Stimulated activated CD4-positive, alpha-beta T cell treated with anti-CD3 and anti-CD28 coated beads, Interleukin-1b, Interleukin-23, amount 100 ng/mL, for 1 hour (primary cell): ENCODE data around the gene EXOC3L2.

ENCODE experiments used
- DNase-seq, 2 donors: peaks; one replicate each; pipeline ENCODE4 v3.0.0-alpha.2; 2020; ENCODE audit warnings: low read depth in 2 of 2

The EXOC3L2 gene

GRCh38 chr19:45218911-45219743 lies 26.1 kb downstream of the EXOC3L2 start:
- no peak for DNase-seq

GRCh38 chr19:45218426-45218825 lies 26.8 kb downstream of the EXOC3L2 start:
- no peak for DNase-seq

- DNase-seq, result no peak
These were observed 27.3 kb downstream of the EXOC3L2 start for GRCh38 chr19:45217957-45218334.

GRCh38 chr19:45217193-45217956 lies 27.8 kb downstream of the EXOC3L2 start:
- no peak for DNase-seq

GRCh38 chr19:45216667-45217066 lies 28.5 kb downstream of the EXOC3L2 start:
- no peak for DNase-seq

GRCh38 chr19:45215391-45216191 lies 29.6 kb downstream of the EXOC3L2 start:
- DNase-seq, result no peak

GRCh38 chr19:45213031-45213430 lies 32.2 kb downstream of the EXOC3L2 start:
- no peak for DNase-seq

- no peak for DNase-seq
These were observed 33.3 kb downstream of the EXOC3L2 start for GRCh38 chr19:45211751-45212381.

GRCh38 chr19:45206328-45206727 lies 38.9 kb downstream of the EXOC3L2 start:
- DNase-seq, result no peak

- DNase-seq, result no peak
These were observed 39.4 kb downstream of the EXOC3L2 start for GRCh38 chr19:45205810-45206209.

- DNase-seq, result no peak
These were observed 42.6 kb downstream of the EXOC3L2 start for GRCh38 chr19:45202637-45203036.

GRCh38 chr19:45200568-45200967 lies 44.6 kb downstream of the EXOC3L2 start:
- no peak for DNase-seq

- DNase-seq, result no peak
These were observed 49.4 kb downstream of the EXOC3L2 start for GRCh38 chr19:45195764-45196163.

GRCh38 chr19:45191375-45191774 lies 53.8 kb downstream of the EXOC3L2 start:
- no peak for DNase-seq

- DNase-seq, result no peak
These were observed 55.2 kb downstream of the EXOC3L2 start for GRCh38 chr19:45189971-45190370.

- DNase-seq, result no peak
These were observed 57.6 kb downstream of the EXOC3L2 start for GRCh38 chr19:45187421-45188100.

- no peak for DNase-seq
These were observed 58.5 kb downstream of the EXOC3L2 start for GRCh38 chr19:45186509-45187334.

GRCh38 chr19:45184115-45184514 lies 61.1 kb downstream of the EXOC3L2 start:
- no peak for DNase-seq

GRCh38 chr19:45182758-45183157 lies 62.4 kb downstream of the EXOC3L2 start:
- DNase-seq, result no peak

- DNase-seq, result no peak
These were observed 64.3 kb downstream of the EXOC3L2 start for GRCh38 chr19:45180936-45181335.
